HL-60 (cell line): ENCODE measurements around the gene CXCL14.

Source experiments
- DNase-seq, 2 experiments: peaks; one replicate each; pipeline ENCODE4 v3.0.0-alpha.2; 2010 to 2020; ENCODE audit warnings: low read depth in 1 of 2, low spot score in 1 of 2
- H3K27ac ChIP-seq: fragments of 250-450 bp; sonication (Bioruptor Pico); replicated peaks from 2 replicates; pipeline ENCODE4 v1.5.1; 2020; ENCODE audit warnings: mild to moderate bottlenecking, moderate library complexity
- H3K27me3 ChIP-seq: fragments of 250-450 bp; sonication (Bioruptor Pico); 2 replicates; pipeline ENCODE4 v1.5.1; 2021; ENCODE audit warnings: mild to moderate bottlenecking, moderate library complexity; ENCODE audit not compliant: insufficient read depth, poor library complexity, severe bottlenecking
- H3K4me3 ChIP-seq: replicated peaks from 2 replicates; pipeline ENCODE4 v1.5.1; 2011; ENCODE audit warnings: mild to moderate bottlenecking, control low read depth, low read length; ENCODE audit not compliant: insufficient read depth
- CTCF ChIP-seq: IDR thresholded peaks from one replicate; pipeline ENCODE4 v1.5.1; 2011; ENCODE audit warnings: low read length, control low read depth, inconsistent platforms; ENCODE audit not compliant: insufficient read depth
- GABPA ChIP-seq: IDR thresholded peaks from 2 replicates; pipeline ENCODE4 v1.6.1; 2012; ENCODE audit warnings: low read depth
- POLR2AphosphoS5 ChIP-seq: IDR thresholded peaks from 2 replicates; pipeline ENCODE4 v1.6.1; 2012; ENCODE audit warnings: low read depth
- SPI1 ChIP-seq: IDR thresholded peaks from 2 replicates; pipeline ENCODE4 v1.6.1; 2012; ENCODE audit warnings: low read depth, mild to moderate bottlenecking, borderline replicate concordance
- TF ChIP-seq, protein P1 (sequence below): IDR thresholded peaks from 2 replicates; pipeline ENCODE4 v1.6.1; 2012; ENCODE audit warnings: low read depth; ENCODE audit not compliant: insufficient replicate concordance

The CXCL14 gene

DNA sequence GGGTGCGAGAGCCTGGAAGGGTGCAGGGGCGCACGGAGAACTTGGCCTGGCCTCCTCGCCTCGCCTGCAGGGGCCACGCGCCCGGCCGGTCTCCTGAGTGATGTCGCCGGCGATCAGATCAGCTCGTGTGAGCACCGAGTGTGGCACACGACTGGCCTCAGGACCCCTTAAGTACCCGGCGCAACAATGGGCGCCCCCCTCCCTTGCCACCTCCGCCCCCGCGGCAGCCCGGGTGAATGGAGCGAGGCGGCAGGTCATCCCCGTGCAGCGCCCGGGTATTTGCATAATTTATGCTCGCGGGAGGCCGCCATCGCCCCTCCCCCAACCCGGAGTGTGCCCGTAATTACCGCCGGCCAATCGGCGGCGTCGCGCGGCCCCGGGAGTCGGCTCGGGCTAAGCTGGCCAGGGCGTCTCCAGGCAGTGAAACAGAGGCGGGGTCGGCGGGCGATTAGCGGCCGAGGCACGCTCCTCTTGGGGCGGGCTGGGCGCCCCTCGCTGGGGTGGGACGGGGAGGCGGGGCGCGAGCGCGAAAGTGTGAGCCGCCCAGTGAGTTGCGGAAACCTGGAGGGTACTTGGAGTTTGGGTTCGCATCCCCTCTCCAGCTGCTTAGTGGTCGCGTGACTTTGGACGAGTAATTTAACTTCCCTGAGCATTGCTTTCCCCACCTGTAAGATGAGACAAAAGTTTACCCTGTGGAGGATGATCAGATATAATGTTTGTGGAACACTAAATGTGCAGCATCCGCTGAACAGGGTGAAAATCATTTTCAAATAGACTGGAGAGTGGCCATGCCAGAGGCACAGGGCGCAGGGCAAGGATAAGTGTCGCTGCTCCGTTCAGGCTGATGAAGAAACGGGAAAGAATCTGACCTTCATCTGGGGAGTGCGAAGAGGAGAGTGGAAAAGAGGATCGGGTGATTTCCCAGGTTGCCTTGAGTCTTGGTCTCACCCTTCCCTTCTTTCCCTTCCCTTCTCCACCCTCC, 42.7 kb downstream of the CXCL14 start, which contains the start of gene NEUROG1:
TSS of gene NEUROG1 (minus strand) at position 145 of the 982 bp plus-strand sequence. CDS start 274 bp downstream, outside the sequence.
- Histone ChIP-seq H3K27ac (no peak within 1 kb of the TSS), H3K27me3 (no peaks in the 10 kb centered on the region), H3K4me3 (no peak within 1 kb of the TSS)
- no peak for DNase-seq
- TF ChIP-seq, protein P1, sequence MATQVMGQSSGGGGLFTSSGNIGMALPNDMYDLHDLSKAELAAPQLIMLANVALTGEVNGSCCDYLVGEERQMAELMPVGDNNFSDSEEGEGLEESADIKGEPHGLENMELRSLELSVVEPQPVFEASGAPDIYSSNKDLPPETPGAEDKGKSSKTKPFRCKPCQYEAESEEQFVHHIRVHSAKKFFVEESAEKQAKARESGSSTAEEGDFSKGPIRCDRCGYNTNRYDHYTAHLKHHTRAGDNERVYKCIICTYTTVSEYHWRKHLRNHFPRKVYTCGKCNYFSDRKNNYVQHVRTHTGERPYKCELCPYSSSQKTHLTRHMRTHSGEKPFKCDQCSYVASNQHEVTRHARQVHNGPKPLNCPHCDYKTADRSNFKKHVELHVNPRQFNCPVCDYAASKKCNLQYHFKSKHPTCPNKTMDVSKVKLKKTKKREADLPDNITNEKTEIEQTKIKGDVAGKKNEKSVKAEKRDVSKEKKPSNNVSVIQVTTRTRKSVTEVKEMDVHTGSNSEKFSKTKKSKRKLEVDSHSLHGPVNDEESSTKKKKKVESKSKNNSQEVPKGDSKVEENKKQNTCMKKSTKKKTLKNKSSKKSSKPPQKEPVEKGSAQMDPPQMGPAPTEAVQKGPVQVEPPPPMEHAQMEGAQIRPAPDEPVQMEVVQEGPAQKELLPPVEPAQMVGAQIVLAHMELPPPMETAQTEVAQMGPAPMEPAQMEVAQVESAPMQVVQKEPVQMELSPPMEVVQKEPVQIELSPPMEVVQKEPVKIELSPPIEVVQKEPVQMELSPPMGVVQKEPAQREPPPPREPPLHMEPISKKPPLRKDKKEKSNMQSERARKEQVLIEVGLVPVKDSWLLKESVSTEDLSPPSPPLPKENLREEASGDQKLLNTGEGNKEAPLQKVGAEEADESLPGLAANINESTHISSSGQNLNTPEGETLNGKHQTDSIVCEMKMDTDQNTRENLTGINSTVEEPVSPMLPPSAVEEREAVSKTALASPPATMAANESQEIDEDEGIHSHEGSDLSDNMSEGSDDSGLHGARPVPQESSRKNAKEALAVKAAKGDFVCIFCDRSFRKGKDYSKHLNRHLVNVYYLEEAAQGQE, result no peak

GRCh38 chr5:135535420-135535819, 43.4 kb downstream of the CXCL14 start:
- Histone ChIP-seq H3K27me3 (no peaks in the 10 kb centered on the region), H3K4me3 (no peak overlapping the region), H3K27ac (no peak overlapping the region)
- TF ChIP-seq GABPA, result no peak
- TF ChIP-seq POLR2AphosphoS5, result no peak
- TF ChIP-seq SPI1, result no peak
- TF ChIP-seq, protein P1, result no peak
- no peak for TF ChIP-seq CTCF
- DNase-seq, result no peak

DNA sequence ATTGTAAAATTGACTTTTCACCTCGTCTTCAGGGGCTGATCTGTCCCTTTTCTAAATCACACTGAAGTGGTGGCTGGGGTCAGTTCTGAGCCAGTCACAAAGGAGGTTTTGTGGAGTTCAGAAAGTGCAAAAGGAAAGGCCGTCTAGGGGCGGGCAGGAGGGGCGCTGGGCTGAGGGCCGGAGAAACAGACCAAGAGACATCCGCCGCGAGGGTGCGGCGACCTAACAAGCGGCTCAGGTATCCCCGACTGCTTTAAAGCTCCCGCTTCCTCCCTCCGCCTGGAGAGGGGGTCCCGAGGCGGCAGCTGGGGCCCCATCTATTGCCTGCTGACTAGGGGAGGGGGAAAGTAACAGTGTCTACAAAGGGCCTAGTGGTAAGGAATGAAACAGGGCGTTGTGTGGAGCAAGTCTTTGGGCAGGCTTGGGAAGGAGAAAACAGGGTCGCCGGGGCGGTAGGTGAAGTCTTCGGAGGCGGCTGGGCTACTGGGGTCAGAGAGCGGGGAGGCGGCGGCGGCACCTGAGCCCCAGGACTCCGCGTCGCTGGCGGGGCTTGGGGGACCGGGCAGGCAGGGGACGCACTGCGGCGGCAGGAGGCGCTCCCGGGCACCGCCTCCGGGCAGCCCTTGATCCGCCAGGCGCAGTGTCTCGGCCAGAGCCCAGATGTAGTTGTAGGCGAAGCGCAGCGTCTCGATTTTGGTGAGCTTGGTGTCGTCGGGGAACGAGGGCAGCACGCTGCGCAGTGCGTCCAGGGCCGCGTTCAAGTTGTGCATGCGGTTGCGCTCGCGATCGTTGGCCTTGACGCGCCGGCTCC, 44.0 kb downstream of the CXCL14 start:
- no peak for DNase-seq
- H3K4me3 ChIP-seq, result no peak overlapping the region
- no peak overlapping the region for H3K27ac ChIP-seq
- H3K27me3 ChIP-seq, result no peaks in the 10 kb centered on the region
- TF ChIP-seq, protein P1, result no peak
- no peak for TF ChIP-seq GABPA
- no peak for TF ChIP-seq CTCF
- TF ChIP-seq SPI1, result no peak
- no peak for TF ChIP-seq POLR2AphosphoS5
